GM10847 (cell line): ENCODE measurements around the gene MOB3C.

Experiments used
- POLR2A ChIP-seq: IDR thresholded peaks from 2 replicates; pipeline ENCODE4 v1.6.1; 2011; ENCODE audit not compliant: insufficient read length; ENCODE audit errors: extremely low read depth

Gene MOB3C

GRCh38 chr1:46614604-46614984, 2.0 kb downstream of the MOB3C start:
- TF ChIP-seq POLR2A = no peak

DNA sequence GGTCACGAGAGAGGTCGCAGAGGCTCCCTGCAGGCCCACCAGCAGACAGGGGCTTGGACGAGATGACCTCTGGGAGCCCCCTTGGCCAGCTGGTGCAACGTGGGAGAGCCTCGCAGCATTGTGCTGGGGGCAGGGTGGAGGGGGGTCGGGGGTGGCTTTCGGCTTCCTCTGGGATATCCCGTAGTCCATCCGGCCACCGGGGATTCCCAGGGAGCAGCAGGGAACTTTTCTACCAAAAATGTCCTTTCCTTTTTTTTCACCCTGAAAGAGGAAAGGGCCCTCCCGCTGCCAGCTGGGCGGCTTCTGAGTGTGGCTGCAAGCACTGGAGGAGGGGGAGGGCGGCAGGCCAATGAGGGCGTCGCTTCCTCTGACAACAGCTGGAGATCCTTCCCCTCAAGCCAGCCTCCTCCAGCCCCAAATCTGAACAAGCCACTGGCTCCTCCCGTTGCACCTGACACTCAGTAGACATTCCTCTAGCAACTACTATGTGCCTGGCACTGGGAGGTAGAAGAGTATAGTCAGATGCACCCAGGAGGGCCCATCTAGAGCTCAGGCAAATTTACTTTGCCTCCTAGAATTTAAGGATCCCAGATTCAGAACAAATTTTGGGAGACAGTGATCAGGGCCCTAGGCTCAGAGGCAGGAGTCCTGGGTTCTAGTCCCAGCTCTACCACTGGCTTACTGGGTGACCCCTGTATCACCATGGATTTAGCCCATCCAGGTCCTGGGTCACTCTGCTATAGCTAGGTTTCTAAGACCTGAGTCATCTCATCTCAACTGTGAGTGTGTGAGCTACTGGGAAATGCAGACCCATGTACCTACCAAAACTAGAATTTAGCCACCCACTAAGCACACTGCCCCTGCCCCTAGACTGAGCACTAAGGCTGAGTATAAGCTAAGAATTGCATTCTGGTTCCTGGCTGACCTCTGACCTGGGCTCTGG, 2.7 kb downstream of the MOB3C start:
- TF ChIP-seq POLR2A = no peak

DNA sequence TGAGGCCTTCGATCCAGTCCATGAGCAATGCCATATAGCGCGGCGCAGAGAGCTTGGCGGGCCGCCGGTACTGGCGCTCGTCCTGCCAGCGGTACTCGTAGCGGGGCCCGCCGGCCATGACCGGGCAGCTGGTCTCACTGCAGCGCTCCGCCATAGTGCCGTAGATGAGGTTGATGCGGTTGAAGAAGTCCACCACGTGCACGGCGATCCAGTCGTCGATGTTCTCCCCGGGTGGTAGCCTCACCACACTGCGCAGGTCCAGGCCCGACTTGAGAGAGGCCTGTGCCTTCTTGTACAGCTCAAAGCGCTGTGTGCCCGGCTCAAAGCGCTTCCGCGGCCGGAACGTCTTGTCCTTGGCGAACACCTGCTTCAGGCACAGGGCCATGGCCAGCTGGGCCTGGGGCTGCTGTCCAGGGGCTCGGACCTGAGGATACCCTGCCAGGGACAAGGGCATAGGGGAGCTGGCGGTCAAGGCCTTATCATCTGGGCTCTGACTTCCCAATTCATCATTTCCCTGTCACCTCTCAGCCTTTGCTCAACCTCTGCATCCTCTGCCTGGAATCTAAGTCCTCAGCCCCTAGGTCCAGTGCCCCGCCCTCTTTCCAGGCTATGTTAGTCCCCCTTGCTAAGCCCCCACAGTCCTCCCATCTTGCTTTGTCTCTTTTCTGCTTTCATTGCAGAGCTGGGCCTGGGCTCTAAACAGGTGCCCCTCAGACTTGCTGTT, 3.5 kb downstream of the MOB3C start:
- TF ChIP-seq POLR2A = no peak

- TF ChIP-seq POLR2A = no peak
Measured at GRCh38 chr1:46611691-46612221, 4.9 kb downstream of the MOB3C start.

DNA sequence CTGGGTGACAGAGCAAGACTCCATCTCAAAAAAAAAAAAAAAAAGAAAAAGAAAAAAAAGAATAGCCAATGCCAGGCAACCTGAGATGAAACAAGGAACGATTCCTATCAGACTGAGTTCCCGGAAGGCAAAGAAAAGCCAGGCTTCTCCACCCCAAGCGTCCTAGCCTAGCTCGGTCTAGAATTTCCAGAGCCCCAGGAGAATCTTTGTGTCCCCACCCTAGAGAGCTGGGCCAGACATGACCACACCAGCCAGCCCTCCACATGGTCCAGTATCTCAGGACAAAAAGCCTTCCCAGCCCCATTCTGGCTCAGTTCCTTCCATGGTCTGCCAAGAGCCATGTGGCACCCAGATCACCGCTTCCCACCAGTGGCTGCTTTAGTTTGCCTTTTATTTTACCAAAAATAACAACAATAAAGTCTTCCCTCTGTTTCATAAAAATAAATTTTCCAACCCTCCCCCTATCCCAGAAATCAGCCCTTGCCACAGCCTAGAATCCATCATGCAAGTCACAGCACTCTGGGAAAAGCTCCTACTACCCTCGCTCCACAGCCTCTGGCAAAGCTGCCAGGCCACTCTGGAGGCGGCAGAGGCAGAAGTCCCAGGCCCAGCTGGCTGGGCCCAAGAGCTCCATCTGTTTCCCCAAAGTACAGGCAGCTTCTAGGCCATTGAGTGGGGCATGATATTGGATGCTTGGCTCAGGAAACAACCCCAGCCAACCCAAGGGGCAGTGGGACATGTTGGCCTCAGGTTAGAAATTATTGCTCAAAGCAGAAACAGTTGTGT, 9.1 kb downstream of the MOB3C start:
- TF ChIP-seq POLR2A = no peak

- TF ChIP-seq POLR2A = no peak
Measured at GRCh38 chr1:46606255-46606965, 10.2 kb downstream of the MOB3C start.

GRCh38 chr1:46605232-46605631, 11.4 kb downstream of the MOB3C start:
- TF ChIP-seq POLR2A = no peak

GRCh38 chr1:46603858-46604549, 12.6 kb downstream of the MOB3C start, which contains the start of gene MKNK1:
TSS of gene MKNK1 (minus strand) at chr1:46604268. CDS start at chr1:46583327, 20,941 bp downstream.
- TF ChIP-seq POLR2A = peak; percentile 91

GRCh38 chr1:46603481-46603857, 13.1 kb downstream of the MOB3C start:
- no peak for TF ChIP-seq POLR2A

- TF ChIP-seq POLR2A = no peak
Measured at GRCh38 chr1:46601257-46602007, 15.2 kb downstream of the MOB3C start.

- TF ChIP-seq POLR2A = no peak
Measured at GRCh38 chr1:46599059-46599970, 17.3 kb downstream of the MOB3C start.

DNA sequence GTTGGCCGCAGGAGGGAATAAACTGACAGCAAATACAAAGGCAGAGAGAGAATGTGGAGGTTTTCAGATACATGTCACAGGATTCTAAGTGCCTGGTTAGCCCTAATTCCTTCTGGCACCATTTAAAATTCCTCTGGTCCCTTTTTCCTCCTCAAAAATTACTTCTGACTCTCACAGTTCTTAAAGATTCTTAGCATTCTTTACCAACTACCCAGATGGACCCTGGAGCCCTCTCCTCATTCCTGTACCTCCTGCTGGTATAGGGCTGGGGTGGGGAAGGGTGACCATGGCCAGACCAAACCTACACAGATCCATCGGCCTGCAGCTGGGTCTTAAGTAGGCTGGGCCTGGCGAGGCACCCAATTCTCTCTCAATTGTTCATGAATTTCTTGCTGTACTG, 19.8 kb downstream of the MOB3C start:
- no peak for TF ChIP-seq POLR2A
